GM21737 (cell line): ENCODE data around the gene KRT14.
"Not testable (repeated sequence)": the region's sequence is repeated elsewhere in the genome, so short reads cannot be mapped to it uniquely, and the experiment has no call there.

Experiments
- ATAC-seq: cut with Tn5 transposase; IDR thresholded peaks from one replicate; pipeline ENCODE4 v1.9.1; 2021; ENCODE audit warnings: mild to moderate bottlenecking, moderate library complexity; ENCODE audit not compliant: unreplicated experiment

Gene KRT14

DNA sequence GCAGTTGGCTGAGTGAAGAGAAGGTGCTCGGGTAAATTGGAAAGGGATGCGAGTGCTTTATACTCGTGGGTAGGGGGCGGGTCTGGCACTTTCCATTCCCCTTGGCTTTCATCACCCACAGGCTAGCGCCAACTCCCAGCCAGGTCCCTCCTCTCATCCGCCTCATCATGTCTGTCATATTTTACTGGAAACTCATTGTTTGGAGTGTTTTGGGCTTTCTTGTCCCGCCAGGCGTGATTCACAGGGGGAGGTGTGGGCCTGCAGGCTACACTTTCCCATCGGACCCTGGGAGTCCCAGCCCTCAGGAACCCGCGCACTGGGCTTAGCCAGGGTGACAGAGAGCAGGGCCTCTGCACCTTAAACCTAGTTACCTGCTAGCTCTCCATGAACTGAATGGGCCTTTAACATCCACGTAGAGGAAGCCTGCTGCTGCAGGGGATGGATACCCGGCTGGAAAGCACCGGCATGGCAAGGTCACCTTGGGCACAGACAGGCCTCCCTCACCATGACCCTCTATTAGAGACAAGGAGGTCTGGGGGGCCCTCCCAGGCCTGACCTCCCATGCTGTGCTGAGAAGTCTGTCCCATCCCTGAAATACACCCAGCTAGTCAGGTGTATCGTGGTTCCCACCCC lies at the start of gene KRT14:
TSS of gene KRT14 (minus strand) at position 33 of the 633 bp plus-strand sequence. CDS start 61 bp downstream, outside the sequence.
- no peak for ATAC-seq

DNA sequence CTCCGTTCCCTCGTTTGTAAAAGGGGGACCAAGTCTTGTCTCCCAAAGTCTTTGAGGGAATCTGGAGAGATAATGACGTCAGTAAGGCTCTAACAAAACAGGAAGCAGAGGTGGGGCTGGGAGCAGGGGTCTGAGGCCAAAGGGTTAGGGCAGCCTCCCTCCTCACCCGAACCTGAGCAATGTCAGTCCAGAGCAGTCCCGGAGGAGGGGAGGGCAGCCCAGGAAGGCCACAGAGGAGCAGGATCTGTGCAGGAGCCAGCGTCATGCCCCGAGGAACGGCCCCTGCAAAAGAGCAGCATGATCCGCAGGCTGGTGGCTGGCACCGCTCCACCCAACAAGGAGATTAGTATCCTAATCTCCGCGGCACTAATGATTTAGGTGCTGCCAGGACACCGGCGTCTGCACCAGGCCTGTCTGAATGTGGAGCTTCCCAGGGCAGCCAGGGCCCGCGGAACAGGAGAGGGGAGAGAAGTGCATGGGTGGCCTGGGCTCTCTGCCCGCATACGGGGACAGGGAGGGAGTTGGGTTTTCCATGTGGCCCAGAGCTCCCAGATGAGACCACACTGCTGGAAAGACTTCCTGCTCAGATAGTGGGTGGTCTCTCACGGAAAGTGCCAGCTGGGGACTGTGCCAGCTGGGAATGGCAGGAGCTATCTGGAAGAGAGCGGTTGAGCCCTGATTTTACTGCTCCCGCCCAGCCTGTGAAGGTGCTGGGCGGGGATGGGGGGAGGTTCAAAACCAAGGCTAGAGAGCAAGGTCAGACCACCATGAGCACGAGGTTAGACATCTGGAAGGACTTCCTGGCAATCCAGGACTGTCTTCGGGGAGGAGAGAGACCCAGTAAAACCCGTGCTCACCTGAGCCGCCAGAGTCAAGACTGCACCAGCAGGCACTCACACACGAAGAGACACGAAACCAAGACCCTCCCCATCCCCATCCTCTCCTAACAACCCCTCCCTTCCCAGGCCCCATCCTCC lies 48.7 kb upstream of the KRT14 start:
- no peak for ATAC-seq

- ATAC-seq = no peak
Measured at GRCh38 chr17:41634639-41635038, 47.9 kb upstream of the KRT14 start.

GRCh38 chr17:41633556-41634199 lies 47.0 kb upstream of the KRT14 start:
- no peak for ATAC-seq

GRCh38 chr17:41632482-41633105 lies 45.9 kb upstream of the KRT14 start:
- no peak for ATAC-seq

DNA sequence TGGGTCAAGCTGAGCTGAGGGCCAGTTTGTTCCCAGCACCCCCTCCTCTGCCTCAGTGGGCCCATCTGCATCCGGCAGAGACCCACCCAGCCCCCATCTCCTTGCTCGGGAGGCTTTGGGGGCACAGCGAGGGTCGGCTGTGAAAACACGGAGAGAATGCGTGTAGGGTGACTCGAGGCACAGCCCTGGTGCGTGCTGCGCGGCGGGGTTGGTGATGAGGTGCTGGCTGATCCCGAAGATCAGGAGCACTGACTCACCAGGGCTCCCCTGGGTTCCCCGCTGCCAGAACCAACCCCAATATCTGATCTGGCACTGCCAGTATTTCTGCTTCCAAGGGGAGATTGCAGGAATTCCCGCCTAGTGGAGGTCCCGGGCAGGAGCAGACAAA lies 45.2 kb upstream of the KRT14 start:
- no peak for ATAC-seq

GRCh38 chr17:41631025-41631897 lies 44.6 kb upstream of the KRT14 start:
- no peak for ATAC-seq

DNA sequence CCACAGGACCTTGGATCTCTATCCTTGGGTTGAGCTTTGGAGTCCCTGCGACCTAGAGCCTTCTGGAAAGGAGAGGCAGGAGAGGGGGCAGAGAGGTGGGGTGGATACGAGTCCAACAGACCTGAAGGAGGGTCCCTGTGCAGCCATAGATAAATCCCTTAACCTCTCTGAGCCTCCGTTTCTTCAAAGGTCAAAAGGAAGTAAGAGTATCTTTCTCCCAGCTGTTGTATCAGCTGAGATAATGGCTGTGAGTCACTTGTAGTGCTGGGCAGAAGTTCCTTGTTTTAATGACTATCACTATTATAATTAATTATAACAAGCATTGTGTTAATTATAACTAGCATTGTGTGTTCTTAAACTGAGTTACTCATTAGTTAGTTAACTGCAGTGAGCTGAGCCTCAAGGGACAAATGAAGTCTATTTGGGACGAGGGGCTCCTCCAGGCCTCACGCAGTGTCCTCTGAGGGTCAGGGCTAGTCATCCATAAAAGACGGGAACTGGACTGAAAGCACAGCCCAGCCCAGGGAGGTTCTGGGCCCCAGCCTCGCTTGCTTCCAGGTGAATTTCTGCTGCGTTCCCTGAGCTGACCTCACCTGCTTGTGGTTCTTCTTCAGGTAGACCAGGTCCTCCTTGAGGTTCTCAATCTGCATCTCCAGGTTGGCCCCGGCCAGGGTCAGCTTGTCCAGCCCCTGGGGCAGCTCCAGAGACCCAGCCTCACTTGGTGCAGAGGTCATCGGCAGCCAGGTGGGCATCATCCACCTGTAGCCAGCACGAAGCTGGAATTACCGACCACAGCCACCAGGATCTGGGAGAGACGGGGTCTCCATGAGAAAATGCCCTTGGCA lies 43.4 kb upstream of the KRT14 start:
- ATAC-seq = no peak

DNA sequence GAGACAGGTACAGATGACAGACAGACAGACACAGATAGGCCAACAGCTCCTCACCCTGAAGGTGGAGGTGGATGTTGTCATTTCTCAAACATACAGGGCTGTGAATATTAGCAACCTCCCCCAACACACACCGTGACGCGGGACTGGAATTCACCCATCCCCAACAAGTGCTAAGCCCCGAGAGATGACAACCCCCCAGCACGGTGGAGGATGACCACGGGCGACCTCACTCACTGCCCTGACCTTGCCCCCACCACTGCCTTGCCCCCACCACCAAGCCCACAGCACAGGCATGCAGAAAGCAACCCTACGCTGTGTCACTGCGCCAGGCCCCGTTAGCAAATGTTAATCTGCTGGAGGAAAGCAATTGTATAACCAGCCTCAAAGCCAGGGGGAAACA lies 42.6 kb upstream of the KRT14 start:
- no peak for ATAC-seq

GRCh38 chr17:41628621-41629255 lies 42.0 kb upstream of the KRT14 start:
- not testable (repeated sequence) for ATAC-seq

DNA sequence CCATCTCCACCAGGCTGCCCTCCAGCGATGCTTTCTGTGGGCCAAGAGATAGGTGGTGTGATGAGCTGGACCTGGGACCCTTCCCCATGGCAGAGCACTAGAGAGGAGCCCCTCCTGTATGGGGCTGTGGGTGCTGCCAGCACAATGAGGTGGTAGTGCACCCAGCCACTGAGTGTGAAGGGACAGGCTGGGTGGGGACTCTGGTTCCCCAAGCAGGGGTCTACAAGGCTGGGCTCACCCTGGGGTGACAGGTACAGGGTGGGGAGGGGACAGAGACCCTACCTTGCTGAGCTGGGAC lies 41.3 kb upstream of the KRT14 start:
- ATAC-seq = not testable (repeated sequence)

DNA sequence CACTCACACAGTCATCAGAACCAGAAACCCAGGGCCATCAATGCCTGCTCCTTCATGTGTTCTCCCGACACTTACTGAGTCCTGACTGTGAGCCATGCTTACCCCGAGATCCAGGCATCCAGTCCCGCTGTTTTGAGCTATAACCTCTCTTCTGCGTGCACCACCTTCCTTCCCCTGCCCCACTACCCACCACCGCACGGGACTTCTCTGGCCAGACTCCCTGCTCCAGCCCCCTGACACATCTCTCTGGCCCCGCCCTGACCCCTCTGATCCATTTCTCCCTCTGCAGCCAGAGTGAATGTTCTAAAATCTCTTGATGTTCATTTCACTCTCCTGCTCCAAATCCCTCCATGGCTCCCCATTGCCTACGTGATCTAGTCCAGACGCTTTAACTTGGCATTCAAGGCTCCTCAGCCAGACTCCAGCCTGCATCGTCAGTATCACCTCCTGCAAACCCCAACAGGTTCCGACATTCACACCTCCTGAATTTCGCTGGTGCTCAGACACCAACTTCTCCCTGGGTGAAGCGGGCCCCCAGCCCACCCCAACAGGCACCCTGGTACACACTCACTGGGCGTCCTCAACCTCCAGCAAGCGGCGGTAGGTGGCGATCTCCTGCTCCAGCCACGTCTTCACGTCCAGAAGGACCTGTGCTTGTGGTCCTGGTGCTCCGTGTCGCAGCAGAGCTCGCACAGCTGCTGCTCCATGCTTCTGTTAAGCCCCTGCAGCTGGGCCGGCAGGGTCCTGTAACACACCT lies 40.8 kb upstream of the KRT14 start:
- ATAC-seq = no peak

GRCh38 chr17:41626914-41627295 lies 40.2 kb upstream of the KRT14 start:
- not testable (repeated sequence) for ATAC-seq

- ATAC-seq = not testable (repeated sequence)
Measured at GRCh38 chr17:41626028-41626913, 39.6 kb upstream of the KRT14 start.

- ATAC-seq = no peak
Measured at GRCh38 chr17:41625602-41626001, 38.9 kb upstream of the KRT14 start.

DNA sequence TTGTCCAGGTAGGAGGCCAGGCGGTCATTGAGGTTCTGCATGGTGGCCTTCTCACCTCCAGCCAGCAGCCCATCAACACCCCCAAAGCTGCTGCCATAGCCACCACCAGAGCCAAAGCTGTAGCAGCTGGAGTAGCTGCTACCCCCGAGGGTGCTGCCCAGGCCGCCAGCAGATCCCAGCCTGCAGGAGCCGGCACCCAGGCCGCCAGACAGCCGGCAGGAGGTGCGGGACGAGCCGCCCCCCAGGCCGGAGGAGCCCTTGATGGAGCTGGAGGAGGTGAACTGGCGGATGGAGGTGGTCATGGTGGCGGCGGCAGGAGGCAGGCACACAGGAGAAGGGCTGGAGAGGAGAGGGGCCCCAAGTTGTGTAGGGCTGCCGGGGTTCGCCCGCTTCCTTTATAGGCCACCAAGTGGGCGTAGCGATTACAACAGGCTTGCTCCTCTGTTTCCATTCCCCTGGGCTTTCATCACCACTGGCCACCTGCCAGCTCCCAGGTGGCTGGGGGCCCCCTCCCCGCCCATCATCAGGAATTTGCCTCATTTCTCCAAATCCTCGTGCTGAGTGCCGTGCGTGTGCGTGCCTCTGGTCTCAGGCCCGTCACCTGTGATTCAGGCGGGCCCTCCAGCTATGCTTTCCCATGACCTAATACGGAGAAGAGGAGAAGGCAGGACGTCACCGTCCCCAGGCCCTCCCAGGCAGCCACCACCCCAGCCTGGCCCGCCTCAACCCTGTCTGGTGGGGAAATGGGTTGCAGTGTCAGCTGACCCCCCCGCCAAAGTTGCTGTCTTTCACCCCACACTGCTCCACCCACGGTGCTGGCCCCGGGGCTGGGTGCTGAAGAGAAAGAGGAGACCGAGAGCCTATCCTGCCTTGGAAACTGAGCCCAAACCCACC lies 37.8 kb upstream of the KRT14 start, which contains the start of gene KRT17:
TSS of gene KRT17 (minus strand) at position 368 of the 894 bp plus-strand sequence. CDS start at position 302, 66 bp downstream.
- no peak for ATAC-seq
